Upper lobe of left lung (tissue), 6 donors: ENCODE measurements around the gene HGS. TPM values are rescaled to one million over a fixed set of nuclear protein-coding genes. Genes with fewer than 3 reads are reported as not detected.

Experiments used
- ATAC-seq, 2 donors: fragments of 200-7000 bp; cut with Tn5 transposase; one replicate each; pipeline ENCODE4 v1.9.1; 2022; ENCODE audit warnings: mild to moderate bottlenecking in 2 of 2, moderate library complexity in 2 of 2; ENCODE audit not compliant: low FRiP score in 2 of 2
- DNase-seq, 2 donors: peaks; one replicate each; pipeline ENCODE4 v3.0.0-alpha.2; 2019 to 2020
- H3K27ac ChIP-seq, 4 donors: fragments of 200-600 bp; sonication (generic); one replicate each; pipeline ENCODE4 v1.5.1; 2016 to 2019
- H3K27me3 ChIP-seq, 4 donors: fragments of 200-600 bp; sonication (generic); one replicate each; pipeline ENCODE4 v1.5.1; 2017 to 2019
- H3K36me3 ChIP-seq, 4 donors: fragments of 200-600 bp; sonication (generic); one replicate each; pipeline ENCODE4 v1.5.1; 2016 to 2019
- H3K4me1 ChIP-seq, 4 donors: fragments of 200-600 bp; sonication (generic); one replicate each; pipeline ENCODE4 v1.5.1; 2018 to 2019
- H3K4me3 ChIP-seq, 4 donors: fragments of 200-600 bp; sonication (generic); one replicate each; pipeline ENCODE4 v1.5.1; 2017 to 2019; ENCODE audit warnings: mild to moderate bottlenecking in 2 of 4, moderate library complexity in 1 of 4
- H3K9me3 ChIP-seq, 4 donors: fragments of 200-600 bp; sonication (generic); one replicate each; pipeline ENCODE4 v1.5.1; 2018 to 2019
- EP300 ChIP-seq, 4 donors: sonication (generic); formaldehyde crosslinking; IDR thresholded peaks; one replicate each; pipeline ENCODE4 v1.5.1; 2017; ENCODE audit warnings: antibody characterized with exemption in 4 of 4, control low read depth in 2 of 4
- POLR2A ChIP-seq, 4 donors: fragments of 450-650 bp; IDR thresholded peaks; one replicate each; pipeline ENCODE4 v1.5.1; 2016 to 2017; ENCODE audit warnings: antibody characterized with exemption in 4 of 4, mild to moderate bottlenecking in 2 of 4
- POLR2AphosphoS5 ChIP-seq, 2 donors: sonication (generic); formaldehyde crosslinking; IDR thresholded peaks; one replicate each; pipeline ENCODE4 v1.5.1; 2017; ENCODE audit warnings: antibody characterized with exemption in 2 of 2
- WGBS, 2 donors: methylation state at CpG; one replicate each; pipeline ENCODE4 v1.1.5; 2017 to 2018; 5-methylcytosine and 5-hydroxymethylcytosine counted together
- total RNA-seq, 6 donors: library from RNA; depleted of rRNA in 4 of 6; stranded (reverse); fragments of >200 nt in 4 of 6; gene quantifications; one replicate each; pipeline versions ENCODE4 v1.1.0 to v1.2.1, GENCODE V29; 2016 to 2021
- TF ChIP-seq, protein P1 (sequence below), 6 experiments: fragments of 450-650 bp in 4 of 6; fragments of 200-600 bp in 2 of 6; sonication (generic) in 2 of 6; IDR thresholded peaks; one replicate each; pipeline ENCODE4 v1.5.1; 2016 to 2019; ENCODE audit warnings: antibody characterized with exemption in 6 of 6
- donor health status: DM: no; HTN: no; CAD: no; lungs with moderate emphysema.
- donor health status: DM: no; HTN: yes; CAD: no; lungs with severe emphysema.

HGS gene
- total RNA-seq, 6 donors from 2014 or later: 74.7 to 164 (median 108) TPM

DNA sequence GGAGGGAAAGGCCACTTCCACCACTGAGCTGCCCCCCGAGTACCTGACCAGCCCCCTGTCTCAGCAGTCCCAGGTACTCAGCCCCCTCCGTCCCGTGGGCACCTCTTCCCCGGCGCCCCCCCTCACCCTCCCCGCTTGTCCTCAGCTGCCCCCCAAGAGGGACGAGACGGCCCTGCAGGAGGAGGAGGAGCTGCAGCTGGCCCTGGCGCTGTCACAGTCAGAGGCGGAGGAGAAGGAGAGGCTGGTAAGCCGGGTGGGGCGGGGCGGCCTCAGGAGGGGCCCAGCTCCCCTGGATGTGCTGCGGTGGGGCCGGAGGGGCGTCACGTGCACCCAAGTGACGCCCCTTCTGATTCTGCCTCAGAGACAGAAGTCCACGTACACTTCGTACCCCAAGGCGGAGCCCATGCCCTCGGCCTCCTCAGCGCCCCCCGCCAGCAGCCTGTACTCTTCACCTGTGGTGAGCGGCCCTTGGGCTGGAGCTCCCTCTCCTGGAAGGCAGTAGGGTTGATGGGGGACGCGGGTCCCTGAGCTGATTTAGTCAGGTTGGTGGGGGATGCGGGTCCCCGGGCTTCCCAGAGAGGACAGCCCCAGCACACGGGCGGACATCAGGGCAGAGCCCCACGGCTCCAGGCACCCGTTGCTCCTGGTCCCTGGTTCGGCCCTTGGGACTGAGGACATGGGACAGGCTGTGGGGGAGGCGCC, 9.8 kb downstream of the HGS start:
- no peaks in the 10 kb centered on the region for H3K27me3 ChIP-seq
- 89% methylated on average over 35 of the region's 35 CpGs; no CpG with 5 or more reads in 1 of the 2 donors for WGBS, 2 donors
- no peak overlapping the region for H3K4me3 ChIP-seq
- H3K9me3 ChIP-seq: no peaks in the 10 kb centered on the region
- peaks cover 47 to 100% (median 99%) of the 10 kb centered on the region in 4 donors for H3K36me3 ChIP-seq
- TF ChIP-seq POLR2AphosphoS5 (IDR thresholded peaks at IDR 0.05) (no peak), EP300 (IDR thresholded peaks at IDR 0.05) (no peak)
- TF ChIP-seq, protein P1, sequence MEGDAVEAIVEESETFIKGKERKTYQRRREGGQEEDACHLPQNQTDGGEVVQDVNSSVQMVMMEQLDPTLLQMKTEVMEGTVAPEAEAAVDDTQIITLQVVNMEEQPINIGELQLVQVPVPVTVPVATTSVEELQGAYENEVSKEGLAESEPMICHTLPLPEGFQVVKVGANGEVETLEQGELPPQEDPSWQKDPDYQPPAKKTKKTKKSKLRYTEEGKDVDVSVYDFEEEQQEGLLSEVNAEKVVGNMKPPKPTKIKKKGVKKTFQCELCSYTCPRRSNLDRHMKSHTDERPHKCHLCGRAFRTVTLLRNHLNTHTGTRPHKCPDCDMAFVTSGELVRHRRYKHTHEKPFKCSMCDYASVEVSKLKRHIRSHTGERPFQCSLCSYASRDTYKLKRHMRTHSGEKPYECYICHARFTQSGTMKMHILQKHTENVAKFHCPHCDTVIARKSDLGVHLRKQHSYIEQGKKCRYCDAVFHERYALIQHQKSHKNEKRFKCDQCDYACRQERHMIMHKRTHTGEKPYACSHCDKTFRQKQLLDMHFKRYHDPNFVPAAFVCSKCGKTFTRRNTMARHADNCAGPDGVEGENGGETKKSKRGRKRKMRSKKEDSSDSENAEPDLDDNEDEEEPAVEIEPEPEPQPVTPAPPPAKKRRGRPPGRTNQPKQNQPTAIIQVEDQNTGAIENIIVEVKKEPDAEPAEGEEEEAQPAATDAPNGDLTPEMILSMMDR (IDR thresholded peaks at IDR 0.05): no peak
- H3K27ac ChIP-seq: no peak overlapping the region
- no peaks in the 10 kb centered on the region for H3K4me1 ChIP-seq
- DNase-seq: peak in 1 of 2 donors; percentile 80
- ATAC-seq: no peak

DNA sequence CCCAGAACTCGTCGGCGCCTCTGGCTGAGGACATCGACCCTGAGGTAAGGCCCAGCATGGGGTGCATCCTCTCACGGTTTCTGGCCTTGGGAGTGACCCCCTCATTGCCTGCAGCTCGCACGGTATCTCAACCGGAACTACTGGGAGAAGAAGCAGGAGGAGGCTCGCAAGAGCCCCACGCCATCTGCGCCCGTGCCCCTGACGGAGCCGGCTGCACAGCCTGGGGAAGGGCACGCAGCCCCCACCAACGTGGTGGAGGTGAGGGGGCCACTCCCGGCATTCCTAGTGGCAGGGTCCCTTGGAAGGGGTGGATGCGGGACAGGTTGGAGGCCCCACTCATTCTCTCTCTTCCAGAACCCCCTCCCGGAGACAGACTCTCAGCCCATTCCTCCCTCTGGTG, 11.0 kb downstream of the HGS start:
- Histone ChIP-seq H3K27me3 (no peaks in the 10 kb centered on the region), H3K27ac (no peak overlapping the region), H3K36me3 (peaks cover 43 to 100% (median 94%) of the 10 kb centered on the region in 4 donors), H3K4me1 (no peaks in the 10 kb centered on the region), H3K4me3 (no peak overlapping the region), H3K9me3 (no peaks in the 10 kb centered on the region)
- no peak for ATAC-seq
- TF ChIP-seq EP300 (IDR thresholded peaks at IDR 0.05): no peak
- TF ChIP-seq POLR2AphosphoS5 (IDR thresholded peaks at IDR 0.05): no peak
- TF ChIP-seq, protein P1 (IDR thresholded peaks at IDR 0.05): no peak
- no peak for TF ChIP-seq POLR2A (IDR thresholded peaks at IDR 0.05)
- 96 to 97% methylated on average over 14 to 19 of the region's 19 CpGs for WGBS, 2 donors
- no peak for DNase-seq

DNA sequence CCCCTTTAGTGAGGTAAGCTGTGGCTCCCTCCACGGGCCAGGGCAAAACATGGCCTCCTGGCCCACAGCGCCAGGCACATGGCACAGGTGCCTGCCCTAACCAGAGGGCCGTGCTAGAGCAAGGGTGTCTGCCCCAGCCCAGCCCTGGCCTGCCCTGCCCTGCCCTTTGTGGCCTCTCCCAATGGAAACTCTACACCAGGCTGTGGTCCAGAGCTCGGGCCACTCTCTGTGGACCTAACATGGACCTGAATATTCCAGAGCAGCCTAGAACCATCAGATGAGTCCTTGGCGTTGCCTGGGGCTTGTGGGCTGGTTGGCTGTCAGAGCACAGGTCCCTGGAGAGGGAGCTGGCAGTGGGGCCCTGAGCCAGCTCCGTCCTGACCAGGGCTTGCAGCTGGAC, 11.4 kb downstream of the HGS start:
- H3K27ac ChIP-seq: no peak overlapping the region
- no peaks in the 10 kb centered on the region for H3K4me1 ChIP-seq
- H3K27me3 ChIP-seq: no peaks in the 10 kb centered on the region
- no peaks in the 10 kb centered on the region for H3K9me3 ChIP-seq
- no peak for ATAC-seq
- DNase-seq: no peak
- peaks cover 43 to 99% (median 92%) of the 10 kb centered on the region in 4 donors for H3K36me3 ChIP-seq
- 98% methylated on average over 6 of the region's 6 CpGs; no CpG with 5 or more reads in 1 of the 2 donors for WGBS, 2 donors
- TF ChIP-seq, protein P1 (IDR thresholded peaks at IDR 0.05): no peak
- no peak for TF ChIP-seq POLR2A (IDR thresholded peaks at IDR 0.05)
- no peak for TF ChIP-seq POLR2AphosphoS5 (IDR thresholded peaks at IDR 0.05)
- TF ChIP-seq EP300 (IDR thresholded peaks at IDR 0.05): no peak
- no peak overlapping the region for H3K4me3 ChIP-seq

DNA sequence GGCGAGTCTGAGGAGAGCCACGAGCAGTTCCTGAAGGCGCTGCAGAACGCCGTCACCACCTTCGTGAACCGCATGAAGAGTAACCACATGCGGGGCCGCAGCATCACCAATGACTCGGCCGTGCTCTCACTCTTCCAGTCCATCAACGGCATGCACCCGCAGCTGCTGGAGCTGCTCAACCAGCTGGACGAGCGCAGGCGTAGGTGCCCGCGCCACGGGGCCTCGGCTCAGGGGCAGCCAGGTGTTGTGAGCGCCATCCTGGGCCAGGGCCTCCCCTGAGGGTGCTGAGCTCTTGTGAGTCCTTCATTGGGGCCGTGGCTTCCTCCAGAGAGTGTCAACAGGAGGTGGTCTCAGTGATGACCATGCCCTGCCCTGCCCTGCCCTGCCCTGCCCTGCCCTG, 12.0 kb downstream of the HGS start:
- Histone ChIP-seq H3K9me3 (no peaks in the 10 kb centered on the region), H3K36me3 (peaks cover 43 to 99% (median 92%) of the 10 kb centered on the region in 4 donors), H3K4me1 (peaks cover under 1 to 3% (median 2%) of the 10 kb centered on the region in 4 donors), H3K4me3 (no peak overlapping the region), H3K27ac (no peak overlapping the region), H3K27me3 (no peaks in the 10 kb centered on the region)
- ATAC-seq (no peak), DNase-seq (peak in 1 of 2 donors; percentile 77)
- TF ChIP-seq, protein P1 (IDR thresholded peaks at IDR 0.05): no peak
- TF ChIP-seq POLR2AphosphoS5 (IDR thresholded peaks at IDR 0.05) (no peak), POLR2A (IDR thresholded peaks at IDR 0.05) (no peak), EP300 (IDR thresholded peaks at IDR 0.05) (no peak)
- 88 to 90% methylated on average over 13 to 22 of the region's 22 CpGs for WGBS, 2 donors
